T47D (cell line): ENCODE data around the gene MRPS2.
"Not testable (repeated sequence)": the region's sequence is repeated elsewhere in the genome, so short reads cannot be mapped to it uniquely, and the experiment has no call there.

ENCODE experiments used
- DNase-seq, 2 experiments: peaks; one replicate each; pipeline versions ENCODE4 v3.0.0 to v3.0.0-alpha.2; 2011 to 2012; ENCODE audit warnings: low read depth in 1 of 2, low spot score in 1 of 2
- JUND ChIP-seq: IDR thresholded peaks from 2 replicates; pipeline ENCODE4 v1.6.1; 2012; ENCODE audit warnings: low read depth
- in situ Hi-C: cut with HindIII; loops from 2 replicates; pipeline ENCODE4 v1.10.0; 2016; ENCODE audit warnings: low sequenced_read_pairs, low pct_unique_long_range_greater_than_20kb

The MRPS2 gene

DNA sequence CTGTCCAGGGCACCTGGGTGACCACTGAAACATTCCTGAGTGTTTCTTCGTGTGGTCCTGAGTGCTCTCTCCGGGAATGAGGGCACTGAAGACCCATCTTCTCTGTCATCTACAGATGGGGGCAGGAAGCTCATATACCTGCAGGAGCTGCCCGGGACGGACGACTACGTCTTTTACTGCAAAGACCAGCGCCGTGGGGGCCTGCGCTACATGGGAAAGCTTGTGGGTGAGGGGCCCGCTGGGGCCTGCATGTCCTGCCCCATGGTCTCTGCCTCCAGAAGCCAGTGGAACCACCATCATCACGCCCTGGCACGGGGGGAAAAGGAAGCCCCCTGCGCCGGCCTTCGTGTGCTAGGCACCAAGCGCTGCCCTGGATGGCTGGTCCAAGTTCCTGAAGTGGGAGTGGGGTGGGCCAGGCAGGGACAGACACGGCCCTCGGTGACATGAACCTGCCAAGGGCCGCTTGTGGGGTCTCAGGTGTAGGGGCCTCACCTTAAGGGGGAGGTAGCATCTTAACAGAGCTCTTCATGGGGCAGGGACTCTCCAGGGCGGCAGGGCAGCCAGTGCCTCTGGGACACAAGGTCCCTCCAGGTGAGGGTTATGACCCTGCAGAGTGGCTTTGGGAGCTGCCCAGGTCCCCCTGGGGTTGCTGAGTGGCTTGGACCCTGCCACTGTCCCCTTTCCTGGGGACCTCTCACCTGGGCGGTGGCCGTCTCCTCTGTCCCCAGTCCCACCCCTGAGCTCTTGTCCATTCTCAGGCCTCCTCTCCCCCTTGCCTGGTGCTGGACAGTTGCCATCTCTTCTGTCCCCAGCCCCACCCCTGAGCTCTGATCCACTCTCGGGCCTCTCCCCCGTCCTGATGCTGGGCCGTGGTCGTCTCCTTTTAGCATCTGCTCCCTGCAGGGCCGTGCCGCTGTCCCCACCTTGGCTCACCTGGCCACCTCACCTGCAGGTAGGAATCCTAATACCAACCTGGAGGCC is 47.6 kb downstream of the MRPS2 start:
- in situ Hi-C loops = no loop called here
- no peak for TF ChIP-seq JUND
- DNase-seq = no peak

DNA sequence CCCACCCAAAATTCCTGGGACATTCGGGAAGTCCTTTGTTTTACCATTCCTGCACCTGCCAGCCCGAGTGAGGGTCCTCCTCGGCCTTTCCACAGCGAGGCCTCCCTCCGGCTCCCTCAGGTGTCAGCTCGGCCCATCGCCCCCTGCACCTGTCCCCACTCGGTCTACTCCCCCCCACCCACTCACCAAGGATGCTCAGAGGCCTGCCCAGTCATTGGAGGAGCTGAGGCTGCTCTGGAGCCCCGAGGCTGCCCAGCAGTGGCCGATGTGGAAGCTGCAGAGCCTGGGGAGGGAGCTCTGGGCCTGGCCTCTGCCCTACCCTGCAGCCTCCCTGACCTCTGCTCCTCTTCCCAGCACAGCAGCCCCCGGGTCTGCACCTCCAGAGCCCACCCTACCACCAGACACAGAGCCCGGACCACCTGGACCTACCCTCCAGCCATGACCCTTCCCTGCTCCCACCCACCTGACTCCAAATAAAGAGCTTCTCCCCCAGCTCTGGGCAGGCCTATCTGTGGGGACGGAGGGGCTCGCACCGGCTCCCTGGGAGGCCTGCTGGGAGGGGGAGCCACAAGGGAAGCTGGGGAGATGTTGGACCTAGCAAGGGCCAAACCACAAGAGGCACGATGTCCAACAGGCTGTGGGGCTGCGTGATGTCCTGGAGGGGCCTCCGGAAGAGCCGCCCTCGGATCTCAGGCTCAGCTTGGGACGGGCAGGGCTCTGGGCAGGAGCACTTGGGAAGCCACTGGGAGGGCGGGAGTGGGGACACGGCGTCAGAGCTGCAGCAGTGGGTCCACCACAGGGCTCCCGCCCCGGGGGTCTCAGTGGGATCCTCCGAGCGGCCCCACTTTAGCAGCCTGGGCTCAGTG is 49.2 kb downstream of the MRPS2 start:
- in situ Hi-C loops, DNase-seq: not testable (repeated sequence)

DNA sequence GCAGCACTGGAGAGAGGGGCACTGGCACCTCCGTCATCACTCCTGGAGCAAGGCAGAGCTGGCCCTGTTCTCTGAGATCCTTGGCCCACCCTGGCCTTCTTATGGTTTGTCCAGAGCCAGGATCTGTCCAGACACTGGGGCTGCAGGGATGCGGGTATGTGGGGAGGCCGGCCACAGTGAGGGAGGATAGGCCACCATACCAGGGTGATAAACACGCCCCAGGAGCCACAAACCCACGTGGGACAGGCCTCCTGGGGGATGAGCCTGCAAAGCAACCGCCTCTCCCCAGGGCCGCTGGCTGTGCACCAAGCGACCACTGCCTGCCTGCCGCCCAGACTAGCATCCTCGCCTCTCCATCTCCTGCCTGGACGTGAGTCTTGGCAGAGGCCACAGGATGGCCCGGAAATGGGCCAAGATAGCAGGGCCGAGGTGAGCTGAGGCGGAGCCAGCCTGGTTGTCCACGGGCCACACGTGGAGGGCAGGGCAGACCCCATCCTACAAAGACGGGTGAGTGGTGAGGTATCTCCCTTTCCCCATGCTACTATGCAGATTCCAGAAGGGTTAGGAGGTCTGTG is 49.9 kb downstream of the MRPS2 start:
- in situ Hi-C loops = no loop called here
- no peak for DNase-seq
- TF ChIP-seq JUND = no peak

DNA sequence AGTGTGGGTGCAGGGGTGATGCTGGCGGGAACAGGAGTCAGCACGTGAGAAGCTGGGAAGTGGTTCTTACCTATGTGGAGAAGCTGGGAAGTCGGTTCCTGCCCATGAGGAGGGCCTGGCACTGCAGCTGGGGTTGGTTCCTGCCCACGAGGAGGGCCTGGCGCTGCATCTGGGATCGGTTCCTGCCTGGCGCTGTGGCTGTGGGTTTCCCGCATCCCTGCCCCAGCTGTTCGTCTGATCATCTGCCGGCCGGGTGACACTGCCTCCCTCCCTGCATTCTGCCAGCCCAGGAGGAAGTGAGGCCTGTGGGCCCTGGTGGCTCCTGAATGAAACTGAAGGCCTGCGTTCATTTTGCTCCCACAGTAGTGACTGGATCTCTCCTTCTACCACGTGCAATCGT is 50.5 kb downstream of the MRPS2 start:
- in situ Hi-C loops = no loop called here
- DNase-seq = no peak
- TF ChIP-seq JUND = no peak

DNA sequence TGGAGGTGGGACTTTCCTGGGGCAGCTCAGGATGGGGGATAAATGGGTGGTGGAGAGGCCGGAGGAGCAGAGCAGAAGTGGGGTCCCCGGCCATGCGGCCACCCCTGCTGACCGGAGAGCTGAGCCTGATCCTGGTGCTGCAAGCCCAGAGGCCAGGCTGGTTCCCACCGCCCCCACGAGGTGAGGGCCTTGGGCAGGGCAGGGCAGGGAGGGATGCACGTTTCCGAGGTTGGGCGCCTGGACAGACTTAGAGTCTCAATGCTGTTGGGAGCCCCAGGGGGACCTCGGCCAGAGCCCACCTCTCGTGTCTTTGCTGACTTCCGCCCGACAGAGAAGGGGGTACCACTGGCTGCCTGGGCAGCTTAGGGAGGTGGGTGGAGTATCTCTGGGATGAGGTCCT is 51.0 kb downstream of the MRPS2 start:
- DNase-seq = no peak
- no peak for TF ChIP-seq JUND
- in situ Hi-C loops = no loop called here

DNA sequence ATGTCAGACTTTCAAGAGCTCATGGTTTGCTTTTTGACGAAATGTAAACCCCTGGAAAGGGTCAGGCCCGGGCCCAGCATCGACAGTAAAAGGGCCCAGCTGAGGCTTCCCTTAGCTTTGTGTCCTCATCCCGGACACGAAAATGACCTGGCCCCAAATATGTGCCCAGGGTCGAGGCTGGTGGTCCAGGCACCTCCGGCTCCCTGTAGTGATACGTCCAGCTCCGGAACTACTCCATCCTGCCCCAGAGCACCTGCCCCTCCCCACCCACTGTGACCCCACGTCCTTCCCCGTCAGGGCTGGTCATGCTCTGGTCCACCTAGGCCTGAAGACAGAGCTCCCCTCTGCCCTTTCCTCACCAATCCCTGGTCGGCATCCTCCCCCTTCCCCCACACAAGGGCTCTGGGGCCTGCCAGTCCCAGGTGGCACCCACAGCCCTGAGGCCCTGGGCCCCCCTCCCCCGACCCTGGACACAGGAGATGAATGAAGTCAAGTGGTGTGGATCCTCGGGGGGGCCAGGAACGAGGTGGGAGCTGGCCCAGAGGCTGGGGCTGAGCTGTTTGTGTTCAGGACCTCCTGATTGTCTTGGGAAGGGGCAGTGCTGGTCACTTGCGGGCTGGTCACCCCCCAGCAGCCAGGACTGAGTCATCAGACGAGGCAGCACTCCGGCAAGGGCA is 51.7 kb downstream of the MRPS2 start:
- in situ Hi-C loops = no loop called here
- no peak for TF ChIP-seq JUND
- DNase-seq = no peak

DNA sequence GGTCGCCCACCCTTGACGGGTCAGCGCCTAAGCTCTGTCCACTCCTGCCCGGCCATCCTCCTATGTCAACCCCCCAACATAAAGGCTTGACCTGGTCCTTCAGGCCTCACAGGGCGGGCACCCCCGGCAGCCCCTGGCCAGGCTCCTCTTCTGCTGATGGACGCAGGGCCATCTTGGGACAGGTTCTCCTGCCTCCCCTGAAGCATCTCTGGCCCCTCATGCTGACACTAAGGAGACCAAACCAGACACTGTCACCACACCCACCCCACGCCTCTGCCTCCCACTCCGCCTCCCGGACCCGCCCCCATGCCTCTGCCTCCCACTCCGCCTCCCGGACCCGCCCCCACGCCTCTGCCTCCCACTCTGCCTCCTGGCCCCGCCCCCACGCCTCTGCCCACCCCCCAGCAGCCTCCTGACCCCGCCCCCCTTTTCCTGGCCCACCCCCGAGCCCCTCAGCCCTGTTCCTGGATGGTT is 52.3 kb downstream of the MRPS2 start:
- no peak for DNase-seq
- no peak for TF ChIP-seq JUND
- in situ Hi-C loops = no loop called here
